ENCODE data around the gene PTPN4.

PTPN4 gene

GRCh38 chr2:119846021-119846420, 86.3 kb downstream of the PTPN4 start:
- TF ChIP-seq NFIC (IDR thresholded peaks at IDR 0.05) (peak; percentile 62), USF1 (IDR thresholded peaks at IDR 0.05) (no peak), CEBPB (IDR thresholded peaks at IDR 0.05) (no peak), YY1 (IDR thresholded peaks at IDR 0.05; ENCODE audit: low read depth) (no peak), TCF12 (IDR thresholded peaks at IDR 0.05; ENCODE audit: low read depth) (no peak), FOXM1 (IDR thresholded peaks at IDR 0.05; ENCODE audit: borderline replicate concordance, low read depth) (no peak)

GRCh38 chr2:119849838-119850565, 90.3 kb downstream of the PTPN4 start:
- TF ChIP-seq TAF1 (IDR thresholded peaks at IDR 0.05; ENCODE audit: low read depth) (no peak), REST (IDR thresholded peaks at IDR 0.05; ENCODE audit: low read depth) (no peak), MAX (IDR thresholded peaks at IDR 0.05) (no peak), RAD21 (IDR thresholded peaks at IDR 0.05; ENCODE audit: low read depth) (no peak), ZBTB7A (IDR thresholded peaks at IDR 0.05; ENCODE audit: low read depth) (no peak), EP300 (IDR thresholded peaks at IDR 0.05; ENCODE audit: borderline replicate concordance) (no peak), FOXM1 (IDR thresholded peaks at IDR 0.05; ENCODE audit: borderline replicate concordance, low read depth) (no peak), USF1 (IDR thresholded peaks at IDR 0.05) (no peak), CEBPB (IDR thresholded peaks at IDR 0.05) (no peak)

GRCh38 chr2:119852214-119852613, 92.5 kb downstream of the PTPN4 start:
- TF ChIP-seq TCF12 (IDR thresholded peaks at IDR 0.05; ENCODE audit: low read depth), result no peak
- TF ChIP-seq FOXM1 (IDR thresholded peaks at IDR 0.05; ENCODE audit: borderline replicate concordance, low read depth), result no peak
- no peak for TF ChIP-seq ZBTB7A (IDR thresholded peaks at IDR 0.05; ENCODE audit: low read depth)
- no peak for TF ChIP-seq NFIC (IDR thresholded peaks at IDR 0.05)
- TF ChIP-seq CREB1 (IDR thresholded peaks at IDR 0.05; ENCODE audit: low read depth), result no peak
- no peak for TF ChIP-seq CEBPB (IDR thresholded peaks at IDR 0.05)
- TF ChIP-seq TAF1 (IDR thresholded peaks at IDR 0.05; ENCODE audit: low read depth), result no peak
- no peak for TF ChIP-seq REST (IDR thresholded peaks at IDR 0.05; ENCODE audit: low read depth)
- no peak for TF ChIP-seq RAD21 (IDR thresholded peaks at IDR 0.05; ENCODE audit: low read depth)
- no peak for TF ChIP-seq EP300 (IDR thresholded peaks at IDR 0.05; ENCODE audit: borderline replicate concordance)

- TF ChIP-seq TAF1 (IDR thresholded peaks at IDR 0.05; ENCODE audit: low read depth) (no peak), NFIC (IDR thresholded peaks at IDR 0.05) (no peak), REST (IDR thresholded peaks at IDR 0.05; ENCODE audit: low read depth) (no peak), CREB1 (IDR thresholded peaks at IDR 0.05; ENCODE audit: low read depth) (no peak), USF1 (IDR thresholded peaks at IDR 0.05) (no peak), EP300 (IDR thresholded peaks at IDR 0.05; ENCODE audit: borderline replicate concordance) (no peak), EGR1 (IDR thresholded peaks at IDR 0.05) (no peak), TEAD4 (IDR thresholded peaks at IDR 0.05) (no peak), ZBTB7A (IDR thresholded peaks at IDR 0.05; ENCODE audit: low read depth) (no peak), MAX (IDR thresholded peaks at IDR 0.05) (no peak)
Observed at GRCh38 chr2:119853777-119854399, 94.2 kb downstream of the PTPN4 start.
